Parietal lobe (tissue), 2 donors: ENCODE results near the gene KRTAP19-6. TPM values are rescaled to one million over a fixed set of nuclear protein-coding genes. Genes with fewer than 3 reads are reported as not detected.

Experiments
- small RNA-seq: library from RNA; depleted of rRNA; stranded (forward); fragments of <200 nt; gene quantifications from one replicate; pipeline ENCODE3, GENCODE V24; 2014; ENCODE audit warnings: low replicate concordance
- total RNA-seq: library from RNA; depleted of rRNA; stranded (reverse); fragments of >200 nt; gene quantifications from one replicate; pipeline ENCODE4 v1.2.3, GENCODE V29; 2014

KRTAP19-6 gene
- not detected for total RNA-seq

GRCh38 chr21:30541764-30542163, at the start of gene KRTAP19-6:
KRTAP19-6 (minus strand) TSS chr21:30541864; CDS start chr21:30541833, 31 bp downstream.

GRCh38 chr21:30590297-30590696, 48.6 kb upstream of the KRTAP19-6 start, which contains the start of gene KRTAP22-2:
KRTAP22-2 (minus strand) TSS chr21:30590397.

GRCh38 chr21:30561264-30561895, 19.7 kb upstream of the KRTAP19-6 start, which contains the start of gene KRTAP19-7:
KRTAP19-7 (minus strand) TSS chr21:30561314; CDS start chr21:30561289, 25 bp downstream.

GRCh38 chr21:30502041-30502440, 39.6 kb downstream of the KRTAP19-6 start, which contains the start of gene KRTAP19-5:
KRTAP19-5 (minus strand) TSS chr21:30502141; CDS start chr21:30502090, 51 bp downstream.

GRCh38 chr21:30497065-30497464, 44.6 kb downstream of the KRTAP19-6 start, which contains the start of gene KRTAP19-4:
KRTAP19-4 (minus strand) TSS chr21:30497165; CDS start chr21:30497110, 55 bp downstream.

GRCh38 chr21:30491963-30492428, 49.7 kb downstream of the KRTAP19-6 start, which contains the start of gene KRTAP19-3:
KRTAP19-3 (minus strand) TSS chr21:30492013; CDS start chr21:30491957, 56 bp downstream.

Small RNA genes lying within 50 kb of the gene (small RNA-seq; reads per million reads assigned to genes)
- gene AP000567.1 (not detected), gene KRTAP19-10P (not detected), gene KRTAP19-11P (not detected), gene KRTAP19-9P (not detected), gene KRTAP22-2 (not detected)

Other genes with a start within 250 kb of the KRTAP19-6 start
- not detected for gene KRTAP26-1, start 221.5 kb downstream of the KRTAP19-6 start, total RNA-seq
- not detected for gene KRTAP27-1, start 204.2 kb downstream of the KRTAP19-6 start, total RNA-seq
- gene KRTAP23-1, start 193.3 kb downstream of the KRTAP19-6 start, total RNA-seq = not detected
- gene KRTAP13-2, start 169.6 kb downstream of the KRTAP19-6 start, total RNA-seq = not detected
- gene KRTAP13-1, start 145.8 kb downstream of the KRTAP19-6 start, total RNA-seq = not detected
- gene KRTAP13-3, start 115.9 kb downstream of the KRTAP19-6 start, total RNA-seq = not detected
- not detected for gene KRTAP13-4, start 111.6 kb downstream of the KRTAP19-6 start, total RNA-seq
- not detected for gene KRTAP15-1, start 101.6 kb downstream of the KRTAP19-6 start, total RNA-seq
- not detected for gene KRTAP19-1, start 61.5 kb downstream of the KRTAP19-6 start, total RNA-seq
- not detected for gene KRTAP19-2, start 54.4 kb downstream of the KRTAP19-6 start, total RNA-seq
- not detected for gene KRTAP19-3, start 49.9 kb downstream of the KRTAP19-6 start, total RNA-seq
- not detected for gene KRTAP19-4, start 44.7 kb downstream of the KRTAP19-6 start, total RNA-seq
- not detected for gene KRTAP19-5, start 39.7 kb downstream of the KRTAP19-6 start, total RNA-seq
- gene KRTAP19-7, start 19.4 kb upstream of the KRTAP19-6 start, total RNA-seq = not detected
- not detected for gene KRTAP22-2, start 48.5 kb upstream of the KRTAP19-6 start, total RNA-seq
- not detected for gene KRTAP6-3, start 50.6 kb upstream of the KRTAP19-6 start, total RNA-seq
- not detected for gene KRTAP6-2, start 57.0 kb upstream of the KRTAP19-6 start, total RNA-seq
- gene KRTAP22-1, start 59.2 kb upstream of the KRTAP19-6 start, total RNA-seq = not detected
- gene KRTAP6-1, start 72.1 kb upstream of the KRTAP19-6 start, total RNA-seq = not detected
- gene KRTAP20-1, start 74.6 kb upstream of the KRTAP19-6 start, total RNA-seq = not detected
- gene KRTAP20-4, start 78.8 kb upstream of the KRTAP19-6 start, total RNA-seq = not detected
- not detected for gene KRTAP20-2, start 93.3 kb upstream of the KRTAP19-6 start, total RNA-seq
- not detected for gene KRTAP20-3, start 101.0 kb upstream of the KRTAP19-6 start, total RNA-seq
- gene KRTAP21-3, start 176.9 kb upstream of the KRTAP19-6 start, total RNA-seq = not detected
- gene KRTAP21-2, start 205.4 kb upstream of the KRTAP19-6 start, total RNA-seq = not detected
- gene KRTAP21-1, start 213.6 kb upstream of the KRTAP19-6 start, total RNA-seq = not detected